Glomerular endothelial cell (primary cell): ENCODE measurements around the gene CCDC106. TPM values are rescaled to one million over a fixed set of nuclear protein-coding genes. Genes with fewer than 3 reads are reported as not detected.

ENCODE experiments used
- DNase-seq: peaks from one replicate; pipeline ENCODE4 v3.0.0-alpha.2; 2011; ENCODE audit warnings: low read depth, low spot score; ENCODE audit errors: extremely low read depth
- total RNA-seq: library from RNA; depleted of rRNA; stranded (reverse); fragments of >200 nt; gene quantifications from 2 replicates; pipeline ENCODE4 v1.2.3, GENCODE V29; 2015

The CCDC106 gene
- total RNA-seq, 1 donor from 2014 or later: 24.0 TPM

- DNase-seq: no peak
Observed at GRCh38 chr19:55613930-55614710, 33.9 kb upstream of the CCDC106 start.

- DNase-seq: no peak
Observed at GRCh38 chr19:55614711-55615542, 33.1 kb upstream of the CCDC106 start.

- DNase-seq: no peak
Observed at GRCh38 chr19:55615543-55616394, 32.2 kb upstream of the CCDC106 start.

GRCh38 chr19:55616395-55616875 lies 31.6 kb upstream of the CCDC106 start:
- no peak for DNase-seq

- no peak for DNase-seq
Observed at GRCh38 chr19:55617426-55617825, 30.6 kb upstream of the CCDC106 start.

- no peak for DNase-seq
Observed at GRCh38 chr19:55618426-55618825, 29.6 kb upstream of the CCDC106 start.

- no peak for DNase-seq
Observed at GRCh38 chr19:55619286-55619685, 28.7 kb upstream of the CCDC106 start.

- DNase-seq: no peak
Observed at GRCh38 chr19:55620410-55621204, 27.4 kb upstream of the CCDC106 start.

GRCh38 chr19:55621205-55621672 lies 26.8 kb upstream of the CCDC106 start:
- DNase-seq: no peak

GRCh38 chr19:55621673-55622231 lies 26.3 kb upstream of the CCDC106 start:
- DNase-seq: no peak

- DNase-seq: no peak
Observed at GRCh38 chr19:55622242-55622969, 25.6 kb upstream of the CCDC106 start.

GRCh38 chr19:55623130-55623529 lies 24.9 kb upstream of the CCDC106 start:
- no peak for DNase-seq

- no peak for DNase-seq
Observed at GRCh38 chr19:55623561-55623960, 24.5 kb upstream of the CCDC106 start.

GRCh38 chr19:55624109-55625003 lies 23.7 kb upstream of the CCDC106 start, which contains the start of gene ZNF784:
Gene ZNF784 (minus strand): TSS chr19:55624566. CDS start chr19:55624561, 5 bp downstream.
- DNase-seq: no peak

- DNase-seq: no peak
Observed at GRCh38 chr19:55625004-55625326, 23.0 kb upstream of the CCDC106 start.

- no peak for DNase-seq
Observed at GRCh38 chr19:55626350-55626749, 21.7 kb upstream of the CCDC106 start.

GRCh38 chr19:55632463-55632834 lies 15.6 kb upstream of the CCDC106 start:
- peak; percentile 89 for DNase-seq

- DNase-seq: no peak
Observed at GRCh38 chr19:55633861-55634260, 14.2 kb upstream of the CCDC106 start.
